GM18907 (cell line): Measurements from ENCODE around the gene GUCD1.

Source experiments
- ATAC-seq: cut with Tn5 transposase; IDR thresholded peaks from one replicate; pipeline ENCODE4 v1.9.1; 2021; ENCODE audit warnings: mild to moderate bottlenecking, moderate library complexity; ENCODE audit not compliant: unreplicated experiment

The GUCD1 gene

DNA sequence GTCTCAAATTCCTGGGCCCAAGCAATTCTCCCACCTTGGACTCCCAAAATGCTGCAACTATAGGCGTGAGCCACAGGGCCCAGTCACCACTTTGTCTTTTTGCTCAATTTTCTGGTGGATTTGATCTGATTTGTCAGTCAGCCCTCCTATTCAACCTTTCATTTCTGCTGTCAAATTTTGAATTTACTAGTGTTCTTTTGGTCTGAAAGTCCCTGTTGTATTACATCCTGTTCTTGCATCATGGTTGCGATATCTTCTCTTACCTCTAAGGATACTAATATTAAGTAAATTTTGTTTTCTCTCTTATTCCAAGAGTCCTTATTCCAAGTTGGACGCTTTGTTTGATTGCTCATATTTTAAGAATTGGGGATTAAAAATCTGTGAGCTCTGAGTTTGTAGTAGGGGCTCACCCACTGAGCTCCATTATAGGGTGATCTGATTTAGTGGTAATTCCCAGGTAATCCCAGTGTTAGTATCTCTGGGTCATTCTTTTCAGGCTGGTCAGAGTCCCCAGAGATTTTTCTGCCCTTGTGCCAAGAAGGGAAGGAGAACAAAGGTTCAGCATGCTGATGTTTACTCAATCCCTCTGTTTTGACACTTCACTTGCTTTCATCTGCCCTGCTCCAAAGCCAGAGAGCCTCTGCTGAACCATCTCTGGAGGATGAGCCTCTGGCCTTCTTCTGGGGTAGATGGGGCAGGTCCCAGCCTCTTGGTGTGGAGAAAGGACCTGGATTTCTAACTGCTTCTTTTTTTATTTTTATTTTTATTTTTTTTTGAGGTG lies 49.8 kb downstream of the GUCD1 start:
- ATAC-seq: no peak

DNA sequence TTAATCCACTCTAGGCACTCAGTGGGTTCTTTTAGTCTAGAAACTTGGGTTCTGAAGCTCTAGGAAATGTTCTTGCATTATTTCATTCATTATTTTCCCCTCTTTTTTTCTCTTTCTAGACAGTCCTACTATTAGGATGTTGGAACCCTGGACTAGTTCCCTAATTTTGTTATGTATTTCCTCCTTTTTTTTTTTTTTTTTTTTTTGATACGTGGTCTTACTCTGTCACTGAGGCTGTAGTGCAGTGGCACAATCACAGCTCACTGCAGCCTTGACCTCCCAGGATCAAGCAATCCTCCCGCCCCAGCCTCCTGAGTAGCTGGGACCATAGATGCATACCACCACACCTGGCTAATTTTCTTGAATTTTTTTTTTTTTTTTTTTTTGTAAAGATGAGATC lies 50.4 kb downstream of the GUCD1 start:
- no peak for ATAC-seq

- peak; percentile 7 for ATAC-seq
Observed at GRCh38 chr22:24503843-24504338, 51.0 kb downstream of the GUCD1 start.

GRCh38 chr22:24503137-24503842 lies 51.6 kb downstream of the GUCD1 start:
- peak; percentile 47 for ATAC-seq

DNA sequence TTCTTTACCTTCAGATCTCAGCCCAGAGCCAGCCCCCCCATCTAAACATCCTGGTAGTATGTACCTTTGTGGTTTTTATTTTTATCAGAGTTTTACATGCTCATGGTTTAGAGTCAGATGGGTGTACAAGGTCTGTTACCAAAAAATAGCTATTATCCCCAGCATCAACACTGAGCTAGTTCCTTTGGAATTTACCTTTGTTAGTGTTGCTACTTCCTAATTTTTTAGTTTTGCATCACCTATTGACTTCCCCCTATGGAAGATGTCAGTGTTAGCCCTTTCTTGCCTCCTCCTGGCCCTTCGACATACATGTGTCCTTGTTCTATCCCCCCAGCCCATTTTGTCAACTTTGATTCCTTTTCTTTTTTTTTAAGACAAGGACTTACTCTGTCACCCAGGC lies 52.4 kb downstream of the GUCD1 start:
- no peak for ATAC-seq

- ATAC-seq: no peak
Observed at GRCh38 chr22:24502034-24502433, 52.9 kb downstream of the GUCD1 start.

DNA sequence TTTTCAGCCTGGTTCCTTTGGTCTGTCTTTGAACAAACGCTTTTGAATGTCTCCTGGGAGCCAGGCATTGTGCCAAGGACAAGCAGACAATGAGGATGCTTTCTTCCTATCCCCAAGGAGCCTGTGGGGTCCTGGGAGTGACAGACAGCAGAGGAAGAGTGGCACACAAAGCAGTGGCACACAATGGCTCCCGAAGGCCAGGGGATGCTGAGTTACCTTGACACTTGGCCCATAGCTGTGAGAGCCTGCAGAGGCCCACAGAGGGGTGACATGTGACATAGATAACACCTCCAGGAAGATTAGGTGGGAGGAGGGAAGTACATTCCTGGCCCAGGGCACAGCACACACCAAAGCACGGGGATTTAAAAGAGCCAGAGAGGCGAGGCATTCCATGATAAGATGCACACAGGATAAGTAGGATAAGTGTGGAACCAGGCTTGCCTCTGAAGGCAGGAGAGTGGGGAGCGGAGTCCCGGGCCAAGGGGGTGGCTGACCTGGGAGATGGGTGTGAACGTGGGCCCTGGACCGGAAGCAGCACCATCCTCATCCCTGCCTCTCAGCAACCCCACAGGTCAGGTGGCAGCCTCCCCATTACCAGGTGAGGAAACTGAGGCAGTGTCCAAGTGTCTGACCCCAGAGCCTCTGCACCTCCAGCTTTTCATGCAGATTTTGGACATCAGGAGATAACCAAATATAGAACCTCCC lies 53.5 kb downstream of the GUCD1 start:
- no peak for ATAC-seq

DNA sequence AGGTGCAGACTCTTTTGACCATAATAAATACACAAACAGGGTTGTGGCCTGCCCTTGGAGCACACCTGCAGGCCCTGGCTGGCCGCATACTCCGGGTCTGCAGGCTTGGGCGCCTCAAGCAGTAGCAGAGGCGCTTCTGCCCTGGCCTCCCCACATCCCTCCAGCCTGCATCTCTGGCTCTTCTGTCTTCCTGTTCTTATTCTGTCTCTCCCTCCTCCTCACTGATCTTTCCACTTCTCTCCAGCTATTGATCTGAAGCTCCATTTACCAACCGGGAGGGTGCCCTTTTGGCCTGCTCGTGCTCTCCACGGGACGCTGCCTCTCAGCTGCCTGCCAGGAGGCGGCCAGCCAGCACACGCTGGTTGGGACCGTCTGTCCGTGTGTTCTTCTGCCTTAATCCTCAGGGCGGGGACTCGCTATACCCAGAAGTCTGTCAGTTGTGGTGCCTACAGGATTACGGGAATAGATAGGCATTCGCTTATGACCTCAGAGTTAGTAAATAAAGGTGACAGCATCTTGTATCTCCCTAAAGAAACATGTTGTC lies 54.6 kb downstream of the GUCD1 start:
- ATAC-seq: no peak

- no peak for ATAC-seq
Observed at GRCh38 chr22:24499706-24500276, 55.1 kb downstream of the GUCD1 start.

GRCh38 chr22:24498824-24499223 lies 56.1 kb downstream of the GUCD1 start:
- ATAC-seq: no peak

DNA sequence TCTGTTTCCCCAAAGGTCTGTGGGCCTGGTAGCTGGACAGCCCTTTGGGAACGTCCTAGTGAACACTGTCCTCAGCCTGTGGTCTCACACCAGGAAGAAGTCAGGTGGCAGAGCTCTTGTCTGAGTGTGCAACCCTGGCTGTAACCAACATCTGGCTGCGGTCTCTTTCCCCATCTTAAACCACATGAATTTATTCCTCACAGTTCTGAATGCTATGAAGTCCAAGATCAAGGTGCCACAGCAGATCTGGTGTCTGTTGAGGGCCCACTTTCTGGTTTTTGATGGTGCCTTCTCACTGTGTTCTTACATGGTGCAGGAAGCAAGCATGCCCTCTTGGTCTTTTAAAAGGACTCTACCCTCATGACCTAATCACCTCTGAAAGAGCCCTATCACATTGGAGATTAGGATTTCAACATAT lies 57.1 kb downstream of the GUCD1 start:
- no peak for ATAC-seq

GRCh38 chr22:24496661-24497060 lies 58.3 kb downstream of the GUCD1 start:
- no peak for ATAC-seq

GRCh38 chr22:24496234-24496633 lies 58.7 kb downstream of the GUCD1 start:
- ATAC-seq: no peak

GRCh38 chr22:24495365-24495675 lies 59.6 kb downstream of the GUCD1 start:
- no peak for ATAC-seq

- no peak for ATAC-seq
Observed at GRCh38 chr22:24494528-24495364, 60.2 kb downstream of the GUCD1 start, which contains the start of gene UPB1. Gene UPB1 (plus strand): TSS chr22:24495332. CDS start chr22:24495404, 72 bp downstream.

- no peak for ATAC-seq
Observed at GRCh38 chr22:24494167-24494527, 60.8 kb downstream of the GUCD1 start.

- no peak for ATAC-seq
Observed at GRCh38 chr22:24492391-24492790, 62.5 kb downstream of the GUCD1 start.
